ENCODE data around the gene PGR.
"Not testable (repeated sequence)": the region's sequence is repeated elsewhere in the genome, so short reads cannot be mapped to it uniquely, and the experiment has no call there.

PGR gene

GRCh38 chr11:101063706-101064105, 65.9 kb downstream of the PGR start:
- DNase-seq, result no peak

GRCh38 chr11:101061606-101062005, 68.0 kb downstream of the PGR start:
- DNase-seq, result no peak

DNA sequence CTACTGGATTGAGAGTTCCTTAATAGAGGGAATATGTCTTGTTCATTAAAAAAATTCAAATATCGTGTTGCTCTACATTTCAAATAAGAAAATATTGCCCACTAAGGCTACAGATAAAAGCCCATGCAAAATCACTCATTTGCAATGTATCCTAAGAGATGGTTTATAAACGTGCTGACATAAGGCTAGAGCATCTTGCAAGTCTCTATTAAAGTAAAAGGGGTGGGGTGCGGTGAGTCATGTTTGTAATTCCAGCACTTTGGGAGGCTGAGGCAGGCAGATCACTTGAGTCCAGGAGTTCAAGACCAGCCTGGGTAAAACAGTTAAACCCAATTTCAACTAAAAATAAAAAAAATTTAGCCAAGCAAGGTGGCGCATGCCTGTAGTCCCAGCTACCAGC, 70.3 kb downstream of the PGR start:
- DNase-seq, result no peak

DNA sequence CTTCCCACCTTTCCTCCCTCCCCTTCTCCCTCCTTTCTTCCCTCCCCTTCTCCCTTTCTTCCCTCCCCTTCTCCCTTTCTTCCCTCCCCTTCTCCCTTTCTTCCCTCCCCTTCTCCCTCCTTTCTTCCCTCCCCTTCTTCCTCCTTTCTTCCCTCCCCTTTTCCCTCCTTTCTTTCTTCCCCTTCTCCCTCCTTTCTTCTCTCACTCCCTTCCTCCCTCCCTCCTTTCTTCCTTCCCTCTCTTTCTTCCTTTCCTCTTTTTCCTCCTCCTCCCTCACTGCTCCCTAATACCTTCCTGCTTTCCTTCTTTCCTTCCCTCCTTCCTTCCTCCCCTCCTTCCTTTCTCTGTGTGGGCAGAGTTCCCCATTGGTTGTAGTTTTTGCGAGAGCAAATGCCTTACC, 76.1 kb downstream of the PGR start:
- DNase-seq, result no peak

- no peak for DNase-seq
Observed at GRCh38 chr11:101051677-101052076, 77.9 kb downstream of the PGR start.

GRCh38 chr11:101049813-101050212, 79.8 kb downstream of the PGR start:
- DNase-seq, result no peak

- DNase-seq, result no peak
Observed at GRCh38 chr11:101049123-101049522, 80.5 kb downstream of the PGR start.

DNA sequence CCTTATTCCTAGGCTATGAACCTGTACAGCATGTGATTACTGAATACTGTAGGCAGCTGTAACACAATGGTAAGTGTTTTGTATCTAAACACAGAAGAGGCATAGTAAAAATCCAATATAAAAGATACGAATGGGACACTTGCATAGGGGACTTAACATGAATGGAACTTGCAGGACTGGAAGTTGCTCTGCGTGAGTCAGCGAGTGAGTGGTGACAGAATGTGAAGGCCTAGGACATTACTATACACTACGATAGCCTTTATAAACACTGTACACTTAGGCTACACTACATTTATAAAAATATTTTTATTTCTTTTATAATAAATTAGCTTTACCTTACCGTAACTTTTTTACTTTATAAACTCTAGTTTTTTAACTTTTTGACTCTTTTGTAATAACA, 81.1 kb downstream of the PGR start:
- DNase-seq, result no peak

GRCh38 chr11:101046947-101047346, 82.7 kb downstream of the PGR start:
- DNase-seq, result no peak

DNA sequence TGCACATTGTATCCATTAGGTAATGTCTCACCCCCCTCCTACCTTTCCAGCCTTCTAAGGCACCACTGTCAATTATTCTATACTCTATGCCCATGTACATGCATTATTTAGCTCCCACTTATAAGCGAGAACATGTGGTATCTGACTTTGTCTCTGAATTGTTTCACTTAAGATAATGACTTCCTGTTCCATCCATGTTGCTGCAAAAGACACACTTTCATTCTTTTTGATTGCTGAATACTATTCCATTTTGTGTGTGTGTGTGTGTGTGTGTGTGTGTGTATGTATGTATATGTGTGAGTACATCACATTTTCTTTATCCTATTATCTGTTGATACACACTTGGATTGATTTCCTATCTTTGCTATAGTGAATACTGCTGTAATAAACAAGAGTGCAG, 84.2 kb downstream of the PGR start:
- DNase-seq, result no peak

GRCh38 chr11:101043940-101044339, 85.7 kb downstream of the PGR start:
- DNase-seq, result no peak

GRCh38 chr11:101035872-101036271, 93.7 kb downstream of the PGR start:
- DNase-seq, result no peak

DNA sequence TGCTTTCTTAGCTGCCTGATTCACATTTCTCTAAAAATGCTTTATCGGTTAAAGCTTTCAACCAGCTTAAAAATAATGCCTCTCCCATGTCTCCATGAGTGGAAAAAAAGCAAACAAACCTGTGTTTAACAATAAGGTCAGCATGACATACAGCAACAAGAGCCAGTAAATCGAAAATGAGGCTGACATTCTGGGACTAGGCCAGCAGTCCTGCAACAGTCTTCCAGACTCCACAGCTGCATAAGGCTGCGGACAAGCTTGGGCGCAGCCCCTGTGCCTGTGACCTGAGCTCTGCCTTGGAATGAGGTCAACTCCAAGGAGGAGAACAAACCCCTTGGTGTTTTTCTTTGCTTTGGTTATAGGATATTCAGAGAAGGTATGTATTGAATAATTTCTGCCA, 95.5 kb downstream of the PGR start:
- DNase-seq, result no peak

DNA sequence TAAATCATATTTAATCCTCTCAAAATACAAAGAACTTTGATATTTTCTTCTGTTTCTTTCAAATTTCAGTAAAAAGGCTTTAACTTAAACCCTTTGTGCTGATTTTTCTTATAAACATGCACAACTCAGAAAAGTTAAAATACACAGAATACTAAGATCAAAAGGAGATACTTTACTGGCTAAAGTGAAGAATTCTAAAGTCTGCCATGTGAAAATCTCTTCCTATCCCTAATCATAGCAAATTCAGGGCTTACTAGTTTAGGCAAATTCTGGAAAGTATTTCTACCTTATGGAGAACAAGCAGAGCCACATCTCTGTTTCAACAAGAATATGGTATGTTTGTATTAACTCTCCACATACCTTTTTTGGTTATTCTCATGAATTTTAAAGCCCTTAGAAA, 96.6 kb downstream of the PGR start:
- no peak for DNase-seq

- no peak for DNase-seq
Observed at GRCh38 chr11:101031713-101032112, 97.9 kb downstream of the PGR start.

- DNase-seq, result no peak
Observed at GRCh38 chr11:101030692-101031091, 98.9 kb downstream of the PGR start.

- DNase-seq, result no peak
Observed at GRCh38 chr11:101030015-101030414, 99.6 kb downstream of the PGR start.

GRCh38 chr11:101028644-101029043, 101.0 kb downstream of the PGR start:
- DNase-seq, result no peak

GRCh38 chr11:101022256-101022655, 107.4 kb downstream of the PGR start:
- DNase-seq, result no peak

- DNase-seq, result no peak
Observed at GRCh38 chr11:101019870-101020269, 109.7 kb downstream of the PGR start.

GRCh38 chr11:101014600-101015285, 114.9 kb downstream of the PGR start:
- no peak for DNase-seq

DNA sequence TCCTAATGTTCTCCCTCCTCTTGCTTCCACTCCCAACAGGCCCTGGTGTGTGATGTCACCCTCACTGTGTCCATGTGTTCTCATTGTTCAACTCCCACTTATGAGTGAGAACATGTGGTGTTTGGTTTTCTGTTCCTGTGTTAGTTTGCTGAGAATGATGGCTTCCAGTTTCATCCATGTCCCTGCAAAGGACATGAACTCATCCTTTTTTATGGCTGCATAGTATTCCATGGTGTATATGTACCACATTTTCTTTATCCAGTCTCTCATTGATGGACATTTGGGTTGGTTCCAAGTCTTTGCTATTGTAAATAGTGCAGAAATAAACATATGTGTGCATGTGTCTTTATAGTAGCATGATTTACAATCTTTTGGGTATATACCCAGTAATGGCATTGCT, 115.9 kb downstream of the PGR start:
- not testable (repeated sequence) for DNase-seq

GRCh38 chr11:101011881-101012280, 117.7 kb downstream of the PGR start:
- DNase-seq, result no peak

GRCh38 chr11:101010899-101011298, 118.7 kb downstream of the PGR start:
- DNase-seq, result no peak

DNA sequence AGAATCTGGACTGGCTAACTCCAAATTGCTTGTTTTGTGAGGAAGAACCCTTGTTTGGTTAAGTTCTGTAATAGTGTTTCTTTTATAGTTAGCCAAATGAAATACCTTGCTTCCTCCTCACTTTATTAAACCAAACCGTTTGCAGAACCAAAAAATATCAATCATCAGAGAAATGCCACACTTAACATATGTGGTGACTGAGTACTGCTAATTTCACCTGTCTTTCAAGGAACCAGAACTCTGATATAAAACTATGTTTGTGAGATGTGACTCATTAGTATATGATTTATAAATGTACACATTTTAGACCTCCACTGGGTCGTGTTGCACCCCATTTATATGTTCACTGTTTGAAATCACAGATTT, 119.9 kb downstream of the PGR start:
- DNase-seq, result no peak
